Thyroid gland (tissue), 4 donors: ENCODE data around the gene RNF167. TPM values are rescaled to one million over a fixed set of nuclear protein-coding genes. Genes with fewer than 3 reads are reported as not detected.
A peak's percentile ranks its signal among the peaks of the same experiment; 100 is the strongest.

ENCODE experiments used
- DNase-seq, 2 donors: peaks; one replicate each; pipeline ENCODE4 v3.0.0-alpha.2; 2019
- H3K27ac ChIP-seq, 3 donors: fragments of 200-600 bp; sonication (generic); 1 replicate in 2 of 3; 2 replicates in 1 of 3; pipeline ENCODE4 v1.5.1; 2016 to 2019; ENCODE audit warnings: mild to moderate bottlenecking in 1 of 3, moderate library complexity in 1 of 3
- H3K27me3 ChIP-seq: fragments of 200-600 bp; sonication (generic); one replicate; pipeline ENCODE4 v1.5.1; 2019
- H3K36me3 ChIP-seq, 2 donors: fragments of 200-600 bp; sonication (generic); one replicate each; pipeline ENCODE4 v1.5.1; 2016 to 2019
- H3K4me1 ChIP-seq, 2 donors: fragments of 200-600 bp; sonication (generic); one replicate each; pipeline ENCODE4 v1.5.1; 2017 to 2019
- H3K4me3 ChIP-seq, 3 donors: fragments of 200-600 bp; sonication (generic); replicated peaks in 1 of 3; 1 replicate in 2 of 3; 2 replicates in 1 of 3; pipeline ENCODE4 v1.5.1; 2016; ENCODE audit warnings: mild to moderate bottlenecking in 1 of 3
- H3K9me3 ChIP-seq: fragments of 200-600 bp; sonication (generic); one replicate; pipeline ENCODE4 v1.5.1; 2017
- CTCF ChIP-seq, 6 experiments: fragments of 200-600 bp in 3 of 6; fragments of 450-650 bp in 3 of 6; sonication (generic) in 3 of 6; IDR thresholded peaks; one replicate each; pipeline ENCODE4 v1.5.1; 2016 to 2019; ENCODE audit warnings: antibody characterized with exemption in 6 of 6, mild to moderate bottlenecking in 2 of 6, inconsistent platforms in 1 of 6, moderate library complexity in 1 of 6
- POLR2A ChIP-seq, 2 donors: fragments of 450-650 bp; IDR thresholded peaks; one replicate each; pipeline ENCODE4 v1.6.1; 2017; ENCODE audit warnings: antibody characterized with exemption in 2 of 2, mild to moderate bottlenecking in 2 of 2, moderate library complexity in 1 of 2
- WGBS, 2 donors: methylation state at CpG; one replicate each; pipeline ENCODE4 v1.1.5; 2017; 5-methylcytosine and 5-hydroxymethylcytosine counted together
- intact Hi-C: fragments of 100-400 bp; cut with DNase I; formaldehyde crosslinking; loops from one replicate; pipeline ENCODE4 v1.15.1; 2023
- total RNA-seq, 4 donors: library from RNA; depleted of rRNA; stranded (reverse); fragments of >200 nt; gene quantifications; one replicate each; pipeline ENCODE4 v1.2.3, GENCODE V29; 2016

Gene RNF167
- total RNA-seq, 4 donors from 2014 or later: 47.1 to 77.0 (median 67.2) TPM

- no peak for DNase-seq
- Histone ChIP-seq H3K4me3 (no peak overlapping the region), H3K4me1 (peaks cover 14 to 32% of the 10 kb centered on the region in 2 donors), H3K27me3 (no peaks in the 10 kb centered on the region), H3K27ac (peak overlapping the region in 1 of 3 donors; percentile 45), H3K9me3 (no peaks in the 10 kb centered on the region), H3K36me3 (peaks cover 7% of the 10 kb centered on the region in 2 donors)
- TF ChIP-seq CTCF (IDR thresholded peaks at IDR 0.05) (no peak), POLR2A (IDR thresholded peaks at IDR 0.05) (no peak)
- intact Hi-C loops: no loop called here
- WGBS, 2 donors: 67 to 69% methylated on average over 6 to 8 of the region's 8 CpGs
Measured at GRCh38 chr17:4944554-4945175, 4.6 kb downstream of the RNF167 start.

- H3K4me3 ChIP-seq: no peak overlapping the region
- H3K27ac ChIP-seq: peak overlapping the region in 1 of 3 donors; percentile 45
- no peaks in the 10 kb centered on the region for H3K27me3 ChIP-seq
- peaks cover 18 to 36% of the 10 kb centered on the region in 2 donors for H3K4me1 ChIP-seq
- WGBS, 2 donors: 62 to 65% methylated on average over 7 of the region's 7 CpGs
- intact Hi-C loops: no loop called here
- TF ChIP-seq CTCF (IDR thresholded peaks at IDR 0.05): no peak
- no peak for TF ChIP-seq POLR2A (IDR thresholded peaks at IDR 0.05)
- peak; percentile 31 to 37 for DNase-seq
- no peaks in the 10 kb centered on the region for H3K9me3 ChIP-seq
- peaks cover 7% of the 10 kb centered on the region in 2 donors for H3K36me3 ChIP-seq
Measured at GRCh38 chr17:4945176-4945943, 5.3 kb downstream of the RNF167 start.

GRCh38 chr17:4945944-4946280, 5.8 kb downstream of the RNF167 start:
- peaks cover 17 to 40% of the 10 kb centered on the region in 2 donors for H3K4me1 ChIP-seq
- TF ChIP-seq CTCF (IDR thresholded peaks at IDR 0.05) (no peak), POLR2A (IDR thresholded peaks at IDR 0.05) (no peak)
- H3K4me3 ChIP-seq: no peak overlapping the region
- no peak for DNase-seq
- no peaks in the 10 kb centered on the region for H3K9me3 ChIP-seq
- H3K36me3 ChIP-seq: peaks cover 7% of the 10 kb centered on the region in 2 donors
- 53 to 61% methylated on average over 4 of the region's 4 CpGs for WGBS, 2 donors
- intact Hi-C loops: no loop called here
- H3K27ac ChIP-seq: no peak overlapping the region
- no peaks in the 10 kb centered on the region for H3K27me3 ChIP-seq

- peaks cover 12 to 40% of the 10 kb centered on the region in 2 donors for H3K4me1 ChIP-seq
- intact Hi-C loops: no loop called here
Measured at GRCh38 chr17:4946312-4946976, 6.4 kb downstream of the RNF167 start.

More at GRCh38 chr17:4946312-4946976, 6.4 kb downstream of the RNF167 start:
- TF ChIP-seq POLR2A (IDR thresholded peaks at IDR 0.05) (no peak), CTCF (IDR thresholded peaks at IDR 0.05) (no peak)
- no peak for DNase-seq
- Histone ChIP-seq H3K9me3 (no peaks in the 10 kb centered on the region), H3K4me3 (peak overlapping the region in 1 of 3 donors; percentile 98), H3K27ac (peak overlapping the region in 1 of 3 donors; percentile 94), H3K36me3 (peaks cover 7% of the 10 kb centered on the region in 2 donors), H3K27me3 (no peaks in the 10 kb centered on the region)
- 33 to 47% methylated on average over 11 to 16 of the region's 16 CpGs for whole genome bisulfite sequencing, 2 donors
